Measurements from ENCODE around the gene KIAA0930.
"Not testable (repeated sequence)": the region's sequence is repeated elsewhere in the genome, so short reads cannot be mapped to it uniquely, and the experiment has no call there.

The KIAA0930 gene

GRCh38 chr22:45261407-45262088 lies 20.9 kb upstream of the KIAA0930 start:
- Histone ChIP-seq H4K20me1 (ENCODE audit: insufficient read depth, low read length) (peaks cover 8% of the 10 kb centered on the region; the same call in 1 of the 2 replicates), H2AFZ (ENCODE audit: low read depth, low read length) (no peak overlapping the region), H3K79me2 (ENCODE audit: insufficient read depth, low read length) (no peaks in the 10 kb centered on the region), H3K9ac (ENCODE audit: low read depth, low read length) (no peak overlapping the region), H3K4me1 (ENCODE audit: insufficient read depth, low read length) (no peaks in the 10 kb centered on the region), H3K4me2 (ENCODE audit: insufficient read depth, low read length) (no peak overlapping the region), H3K36me3 (ENCODE audit: insufficient read depth, low read length) (no peaks in the 10 kb centered on the region), H3K27me3 (ENCODE audit: insufficient read depth, low read length, poor library complexity) (peaks cover 30% of the 10 kb centered on the region), H3K27ac (ENCODE audit: low read length) (no peak overlapping the region), H3K9me3 (ENCODE audit: insufficient read depth, low read length, severe bottlenecking) (no peaks in the 10 kb centered on the region), H3K4me3 (ENCODE audit: low read depth in 1 of 2, low read length in 2 of 2) (no peak overlapping the region)
- no peak for DNase-seq
- ATAC-seq (ENCODE audit: insufficient read depth, low read depth), result no peak
- TF ChIP-seq CTCF (IDR thresholded peaks at IDR 0.05; ENCODE audit: borderline replicate concordance, extremely low read depth, low read length, poor library complexity, severe bottlenecking), result no peak
- no peak for TF ChIP-seq EZH2 (IDR thresholded peaks at IDR 0.05; ENCODE audit: borderline replicate concordance, low read depth, low read length, severe bottlenecking)

DNA sequence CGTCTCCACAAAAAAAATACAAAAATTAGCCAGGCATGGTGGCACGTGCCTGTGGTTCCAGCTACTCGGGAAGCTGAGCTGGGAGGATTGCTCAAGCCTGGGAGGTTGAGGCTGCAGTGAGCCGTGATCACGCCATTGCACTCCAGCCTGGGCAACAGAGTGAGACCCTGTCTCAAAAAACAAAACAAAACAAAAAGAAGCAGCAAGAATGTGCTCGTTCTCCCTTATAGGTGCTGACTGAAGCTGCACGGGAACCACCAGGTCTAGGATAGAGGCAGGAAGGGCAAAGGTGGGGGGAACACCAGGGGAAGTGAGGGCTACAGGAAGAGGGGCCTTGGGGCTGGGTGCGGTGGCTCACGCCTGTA lies 19.7 kb upstream of the KIAA0930 start:
- H3K9ac ChIP-seq (ENCODE audit: low read depth, low read length); H3K9me3 ChIP-seq (ENCODE audit: insufficient read depth, low read length, severe bottlenecking); H3K4me3 ChIP-seq (ENCODE audit: low read depth in 1 of 2, low read length in 2 of 2); DNase-seq; H3K4me1 ChIP-seq (ENCODE audit: insufficient read depth, low read length); H3K36me3 ChIP-seq (ENCODE audit: insufficient read depth, low read length); ATAC-seq (ENCODE audit: insufficient read depth, low read depth); H4K20me1 ChIP-seq (ENCODE audit: insufficient read depth, low read length); H3K27ac ChIP-seq (ENCODE audit: low read length); H3K79me2 ChIP-seq (ENCODE audit: insufficient read depth, low read length); H3K4me2 ChIP-seq (ENCODE audit: insufficient read depth, low read length); H2AFZ ChIP-seq (ENCODE audit: low read depth, low read length): not testable (repeated sequence)
- peaks cover 29% of the 10 kb centered on the region for H3K27me3 ChIP-seq (ENCODE audit: insufficient read depth, low read length, poor library complexity)

- no peaks in the 10 kb centered on the region for H3K36me3 ChIP-seq (ENCODE audit: insufficient read depth, low read length)
- H3K4me1 ChIP-seq (ENCODE audit: insufficient read depth, low read length), result no peaks in the 10 kb centered on the region
- TF ChIP-seq CTCF (IDR thresholded peaks at IDR 0.05; ENCODE audit: borderline replicate concordance, extremely low read depth, low read length, poor library complexity, severe bottlenecking) (no peak), EZH2 (IDR thresholded peaks at IDR 0.05; ENCODE audit: borderline replicate concordance, low read depth, low read length, severe bottlenecking) (no peak)
- H4K20me1 ChIP-seq (ENCODE audit: insufficient read depth, low read length), result peaks cover 8% of the 10 kb centered on the region; the same call in 1 of the 2 replicates
- H3K9me3 ChIP-seq (ENCODE audit: insufficient read depth, low read length, severe bottlenecking), result no peaks in the 10 kb centered on the region
- DNase-seq (no peak), ATAC-seq (ENCODE audit: insufficient read depth, low read depth) (no peak)
- no peak overlapping the region for H3K27ac ChIP-seq (ENCODE audit: low read length)
- H3K4me2 ChIP-seq (ENCODE audit: insufficient read depth, low read length), result no peak overlapping the region
- no peak overlapping the region for H3K9ac ChIP-seq (ENCODE audit: low read depth, low read length)
- H2AFZ ChIP-seq (ENCODE audit: low read depth, low read length), result no peak overlapping the region
- H3K79me2 ChIP-seq (ENCODE audit: insufficient read depth, low read length), result no peaks in the 10 kb centered on the region
- peaks cover 29% of the 10 kb centered on the region for H3K27me3 ChIP-seq (ENCODE audit: insufficient read depth, low read length, poor library complexity)
- H3K4me3 ChIP-seq (ENCODE audit: low read depth in 1 of 2, low read length in 2 of 2), result no peak overlapping the region
These were observed 19.2 kb upstream of the KIAA0930 start for GRCh38 chr22:45259754-45260394.

- H3K27ac ChIP-seq (ENCODE audit: low read length); ATAC-seq (ENCODE audit: insufficient read depth, low read depth); H3K36me3 ChIP-seq (ENCODE audit: insufficient read depth, low read length): not testable (repeated sequence)
These were observed 17.2 kb upstream of the KIAA0930 start for GRCh38 chr22:45257941-45258340.

More at GRCh38 chr22:45257941-45258340, 17.2 kb upstream of the KIAA0930 start:
- not testable (repeated sequence) for H3K4me1 ChIP-seq (ENCODE audit: insufficient read depth, low read length); H4K20me1 ChIP-seq (ENCODE audit: insufficient read depth, low read length); H3K9me3 ChIP-seq (ENCODE audit: insufficient read depth, low read length, severe bottlenecking); DNase-seq; H3K9ac ChIP-seq (ENCODE audit: low read depth, low read length); H2AFZ ChIP-seq (ENCODE audit: low read depth, low read length); H3K4me2 ChIP-seq (ENCODE audit: insufficient read depth, low read length); H3K79me2 ChIP-seq (ENCODE audit: insufficient read depth, low read length); H3K4me3 ChIP-seq (ENCODE audit: low read depth in 1 of 2, low read length in 2 of 2)
- peaks cover 17% of the 10 kb centered on the region for H3K27me3 ChIP-seq (ENCODE audit: insufficient read depth, low read length, poor library complexity)

Data from DND-41 (cell line).